Neuronal stem cell (in vitro differentiated cells): ENCODE data around the gene CACNB4.

ENCODE experiments used
- DNase-seq: peaks from one replicate; pipeline ENCODE4 v3.0.0-alpha.2; 2013; ENCODE audit warnings: low spot score
- H2AFZ ChIP-seq: one replicate; pipeline ENCODE4 v1.6.1; 2013; ENCODE audit warnings: mild to moderate bottlenecking, low read length, inconsistent platforms
- H2AK5ac ChIP-seq: 2 replicates; pipeline ENCODE4 v1.6.1; 2013; ENCODE audit warnings: low read depth, mild to moderate bottlenecking, inconsistent platforms, low read length, moderate library complexity, mixed read lengths
- H2BK120ac ChIP-seq: 2 replicates; pipeline ENCODE4 v1.6.1; 2013; ENCODE audit warnings: low read depth, mild to moderate bottlenecking, inconsistent platforms, low read length, moderate library complexity, mixed read lengths
- H2BK12ac ChIP-seq: one replicate; pipeline ENCODE4 v1.6.1; 2013; ENCODE audit warnings: low read length, inconsistent platforms
- H2BK15ac ChIP-seq: 2 replicates; pipeline ENCODE4 v1.6.1; 2013; ENCODE audit warnings: mild to moderate bottlenecking, low read length, inconsistent platforms, mixed read lengths
- H2BK5ac ChIP-seq: one replicate; pipeline ENCODE4 v1.6.1; 2013; ENCODE audit warnings: inconsistent platforms, mild to moderate bottlenecking, low read length, moderate library complexity
- H3K14ac ChIP-seq: one replicate; pipeline ENCODE4 v1.6.1; 2013; ENCODE audit warnings: low read length, inconsistent platforms
- H3K18ac ChIP-seq: 2 replicates; pipeline ENCODE4 v1.6.1; 2013; ENCODE audit warnings: low read length, inconsistent platforms
- H3K23ac ChIP-seq: 2 replicates; pipeline ENCODE4 v1.6.1; 2013; ENCODE audit warnings: low read depth, mild to moderate bottlenecking, mixed read lengths, low read length, inconsistent platforms; ENCODE audit not compliant: poor library complexity
- H3K27ac ChIP-seq: replicated peaks from 3 replicates; pipeline ENCODE4 v1.5.1; 2013; ENCODE audit warnings: low read length, inconsistent platforms
- H3K27me3 ChIP-seq, 3 experiments: 2 replicates each; pipeline ENCODE4 v1.6.1; 2013; ENCODE audit warnings: low read length in 3 of 3, mild to moderate bottlenecking in 2 of 3, inconsistent platforms in 1 of 3, low read depth in 1 of 3, mixed read lengths in 1 of 3, moderate library complexity in 1 of 3; ENCODE audit not compliant: control insufficient read depth in 3 of 3, insufficient read depth in 3 of 3
- H3K36me3 ChIP-seq, 2 donors: replicated peaks in 1 of 2; 2 replicates each; pipeline ENCODE4 v1.6.1; 2013; ENCODE audit warnings: low read length in 2 of 2; ENCODE audit not compliant: control insufficient read depth in 2 of 2, insufficient read depth in 2 of 2
- H3K4ac ChIP-seq: 2 replicates; pipeline ENCODE4 v1.6.1; 2013; ENCODE audit warnings: inconsistent platforms, mild to moderate bottlenecking, low read length, moderate library complexity
- H3K4me1 ChIP-seq, 2 donors: 1 replicate in 1 of 2; 2 replicates in 1 of 2; pipeline ENCODE4 v1.6.1; 2013; ENCODE audit warnings: low read length in 2 of 2, low read depth in 1 of 2; ENCODE audit not compliant: control insufficient read depth in 2 of 2, insufficient read depth in 1 of 2
- H3K4me2 ChIP-seq: one replicate; pipeline ENCODE4 v1.6.1; 2013; ENCODE audit warnings: mild to moderate bottlenecking, low read length, inconsistent platforms; ENCODE audit not compliant: insufficient read depth, poor library complexity, severe bottlenecking
- H3K4me3 ChIP-seq, 2 donors: 2 replicates each; pipeline ENCODE4 v1.5.1; 2013; ENCODE audit warnings: low read length in 2 of 2, mild to moderate bottlenecking in 2 of 2, inconsistent platforms in 1 of 2, moderate library complexity in 1 of 2
- H3K79me1 ChIP-seq: one replicate; pipeline ENCODE4 v1.6.1; 2013; ENCODE audit warnings: low read depth, mild to moderate bottlenecking, inconsistent platforms, low read length, moderate library complexity
- H3K9ac ChIP-seq: one replicate; pipeline ENCODE4 v1.6.1; 2013; ENCODE audit warnings: mild to moderate bottlenecking, low read depth, low read length, inconsistent platforms; ENCODE audit not compliant: poor library complexity
- H3K9me3 ChIP-seq, 2 donors: replicated peaks in 1 of 2; 2 replicates each; pipeline versions ENCODE3 to v1.6.1; 2013; ENCODE audit warnings: low read length in 2 of 2, mild to moderate bottlenecking in 2 of 2, inconsistent platforms in 1 of 2, low read depth in 1 of 2, mixed read lengths in 1 of 2, moderate library complexity in 1 of 2; ENCODE audit not compliant: control insufficient read depth in 2 of 2, insufficient read depth in 1 of 2
- H4K8ac ChIP-seq: one replicate; pipeline ENCODE4 v1.6.1; 2013; ENCODE audit warnings: low read depth, mild to moderate bottlenecking, inconsistent platforms, low read length, moderate library complexity
- H4K91ac ChIP-seq: one replicate; pipeline ENCODE4 v1.6.1; 2013; ENCODE audit warnings: low read length, low read depth, mild to moderate bottlenecking, inconsistent platforms; ENCODE audit not compliant: poor library complexity
- WGBS, 2 donors: extraction: QIAGEN DNeasy Blood & Tissue Kit; methylation state at CpG; one replicate each; pipeline ENCODE4 v1.1.7; 2013; ENCODE audit warnings: missing lambda C conversion rate in 2 of 2, mixed read lengths in 1 of 2; ENCODE audit not compliant: insufficient read length in 2 of 2, insufficient replicate concordance in 1 of 2; ENCODE audit errors: extremely low coverage in 2 of 2; 5-methylcytosine and 5-hydroxymethylcytosine counted together

CACNB4 gene

GRCh38 chr2:151815821-151816489, 282.9 kb downstream of the CACNB4 start:
- H3K27ac ChIP-seq: no peak overlapping the region
- peaks cover 5 to 80% of the 10 kb centered on the region in 2 donors for H3K36me3 ChIP-seq
- H3K4me2 ChIP-seq: no peak overlapping the region
- peaks cover 4% of the 10 kb centered on the region for H3K79me1 ChIP-seq
- H4K8ac ChIP-seq: no peak overlapping the region
- no peak overlapping the region for H3K23ac ChIP-seq
- H2BK120ac ChIP-seq: no peak overlapping the region
- DNase-seq: no peak
- no peak overlapping the region for H2AK5ac ChIP-seq
- H3K18ac ChIP-seq: no peak overlapping the region
- no peak overlapping the region for H2BK5ac ChIP-seq
- no peak overlapping the region for H2BK15ac ChIP-seq
- no peak overlapping the region for H2BK12ac ChIP-seq
- WGBS, 2 donors: no CpG with 5 or more reads among the region's 9 CpGs
- no peak overlapping the region for H3K14ac ChIP-seq
- peaks cover 0 to 3% of the 10 kb centered on the region in 2 donors for H3K4me1 ChIP-seq
- H4K91ac ChIP-seq: no peak overlapping the region
- H3K9ac ChIP-seq: no peak overlapping the region
- no peaks in the 10 kb centered on the region for H3K27me3 ChIP-seq
- no peak overlapping the region for H2AFZ ChIP-seq
- H3K4ac ChIP-seq: no peak overlapping the region
- no peak overlapping the region for H3K4me3 ChIP-seq
- peaks cover 0 to 9% of the 10 kb centered on the region in 2 donors for H3K9me3 ChIP-seq

GRCh38 chr2:151810489-151810888, 288.4 kb downstream of the CACNB4 start:
- Histone ChIP-seq H4K8ac (no peak overlapping the region), H3K4ac (no peak overlapping the region), H3K27me3 (no peaks in the 10 kb centered on the region), H3K4me1 (no peaks in the 10 kb centered on the region), H3K79me1 (no peaks in the 10 kb centered on the region), H3K18ac (no peak overlapping the region), H3K14ac (no peak overlapping the region), H3K27ac (no peak overlapping the region), H2BK5ac (no peak overlapping the region), H3K9me3 (peaks cover 0 to 9% of the 10 kb centered on the region in 2 donors), H3K9ac (no peak overlapping the region), H4K91ac (no peak overlapping the region), H2BK12ac (no peak overlapping the region), H3K23ac (no peak overlapping the region), H2AFZ (no peak overlapping the region), H2BK15ac (no peak overlapping the region), H3K4me2 (no peak overlapping the region), H2BK120ac (no peak overlapping the region), H2AK5ac (no peak overlapping the region), H3K4me3 (no peak overlapping the region), H3K36me3 (peaks cover 13 to 96% of the 10 kb centered on the region in 2 donors)
- WGBS, 2 donors: no CpG with 5 or more reads among the region's 1 CpG
- DNase-seq: no peak

GRCh38 chr2:151809073-151809383, 289.8 kb downstream of the CACNB4 start:
- no peak overlapping the region for H3K14ac ChIP-seq
- H3K36me3 ChIP-seq: peaks cover 15 to 96% of the 10 kb centered on the region in 2 donors
- H2AFZ ChIP-seq: no peak overlapping the region
- no peak for DNase-seq
- H3K9ac ChIP-seq: no peak overlapping the region
- no peak overlapping the region for H3K4ac ChIP-seq
- H2BK12ac ChIP-seq: no peak overlapping the region
- no peaks in the 10 kb centered on the region for H3K27me3 ChIP-seq
- H3K4me3 ChIP-seq: no peak overlapping the region
- no peak overlapping the region for H2BK15ac ChIP-seq
- H2BK5ac ChIP-seq: no peak overlapping the region
- H3K4me2 ChIP-seq: no peak overlapping the region
- H2BK120ac ChIP-seq: no peak overlapping the region
- peaks cover 0 to 9% of the 10 kb centered on the region in 2 donors for H3K9me3 ChIP-seq
- no peak overlapping the region for H2AK5ac ChIP-seq
- no peak overlapping the region for H3K27ac ChIP-seq
- H4K8ac ChIP-seq: no peak overlapping the region
- no peak overlapping the region for H3K23ac ChIP-seq
- no peaks in the 10 kb centered on the region for H3K4me1 ChIP-seq
- H3K18ac ChIP-seq: no peak overlapping the region
- H4K91ac ChIP-seq: no peak overlapping the region
- H3K79me1 ChIP-seq: no peaks in the 10 kb centered on the region
- WGBS, 2 donors: no CpG with 5 or more reads among the region's 1 CpG

GRCh38 chr2:151808258-151809072, 290.4 kb downstream of the CACNB4 start:
- no peak overlapping the region for H2BK5ac ChIP-seq
- H4K8ac ChIP-seq: no peak overlapping the region
- no peaks in the 10 kb centered on the region for H3K27me3 ChIP-seq
- H2AFZ ChIP-seq: no peak overlapping the region
- no peak overlapping the region for H2BK12ac ChIP-seq
- no peak overlapping the region for H3K18ac ChIP-seq
- H3K27ac ChIP-seq: no peak overlapping the region
- H4K91ac ChIP-seq: no peak overlapping the region
- no peak overlapping the region for H3K23ac ChIP-seq
- no peak overlapping the region for H3K4me2 ChIP-seq
- H2BK15ac ChIP-seq: no peak overlapping the region
- no peak overlapping the region for H3K4ac ChIP-seq
- H3K14ac ChIP-seq: no peak overlapping the region
- H3K79me1 ChIP-seq: no peaks in the 10 kb centered on the region
- H3K36me3 ChIP-seq: peaks cover 15 to 96% of the 10 kb centered on the region in 2 donors
- H3K4me1 ChIP-seq: no peaks in the 10 kb centered on the region
- no peak overlapping the region for H3K9ac ChIP-seq
- WGBS, 2 donors: no CpG with 5 or more reads among the region's 5 CpGs
- peaks cover 0 to 9% of the 10 kb centered on the region in 2 donors for H3K9me3 ChIP-seq
- no peak for DNase-seq
- no peak overlapping the region for H2BK120ac ChIP-seq
- no peak overlapping the region for H2AK5ac ChIP-seq
- peak overlapping the region in 1 of 2 donors; percentile 46 for H3K4me3 ChIP-seq
